Left lung (tissue), 10 donors: Measurements from ENCODE around the gene DUS1L. TPM values are rescaled to one million over a fixed set of nuclear protein-coding genes. Genes with fewer than 3 reads are reported as not detected.

Experiments used
- ATAC-seq: fragments of 200-7000 bp; cut with Tn5 transposase; one replicate; pipeline ENCODE4 v1.9.1; 2020; ENCODE audit warnings: moderate library complexity
- DNase-seq, 4 donors: peaks; one replicate each; pipeline ENCODE4 v3.0.0-alpha.2; 2013 to 2020
- H3K27ac ChIP-seq, 2 donors: fragments of 200-600 bp; sonication (generic) in 1 of 2; one replicate each; pipeline versions ENCODE4 v1.5.0 to v1.8.0; 2020 to 2021
- H3K27me3 ChIP-seq, 2 donors: fragments of 200-600 bp; sonication (generic) in 1 of 2; one replicate each; pipeline versions ENCODE4 v1.5.0 to v1.8.0; 2020 to 2021
- H3K36me3 ChIP-seq, 2 donors: fragments of 200-600 bp; sonication (generic) in 1 of 2; one replicate each; pipeline versions ENCODE4 v1.5.0 to v1.8.0; 2020 to 2021
- H3K4me1 ChIP-seq, 2 donors: fragments of 200-600 bp; one replicate each; pipeline ENCODE4 v1.8.0; 2021
- H3K4me3 ChIP-seq, 2 donors: fragments of 200-600 bp; sonication (generic) in 1 of 2; one replicate each; pipeline versions ENCODE4 v1.5.0 to v1.8.0; 2020 to 2021; ENCODE audit warnings: mild to moderate bottlenecking in 1 of 2
- H3K9me3 ChIP-seq, 2 donors: fragments of 200-600 bp; sonication (generic) in 1 of 2; one replicate each; pipeline versions ENCODE4 v1.5.0 to v1.8.0; 2020 to 2021
- CTCF ChIP-seq, 2 donors: fragments of 200-600 bp; sonication (generic) in 1 of 2; IDR thresholded peaks; one replicate each; pipeline versions ENCODE4 v1.5.0 to v1.8.0; 2021; ENCODE audit warnings: antibody characterized with exemption in 2 of 2
- intact Hi-C, 2 donors: fragments of 100-400 bp; cut with DNase I; formaldehyde crosslinking; loops; one replicate each; pipeline versions ENCODE4 v1.11.2 to v1.14.2; 2022
- polyA plus RNA-seq, 6 donors: library from polyadenylated mRNA; unstranded; fragments of 120-200 nt; gene quantifications; one replicate each; pipeline ENCODE4 v1.2.1, GENCODE V29; 2013; ENCODE audit not compliant: insufficient read length in 6 of 6
- total RNA-seq, 2 donors: library from RNA; stranded (reverse); fragmentation: NEBNext Ultra II Directional; extraction: Animal tissue kit (Norgen Biotek cat#: 25700); gene quantifications; one replicate each; pipeline ENCODE4 v1.2.1, GENCODE V29; 2021
- donor health status: DM: no; HTN: yes; CAD: no.
- donor health status: DM: no; HTN: no; CAD: no.

The DUS1L gene
- total and polyA plus RNA-seq, 8 donors: 55.7 to 103 (median 74.0) TPM

GRCh38 chr17:82105417-82105881 is 39.8 kb upstream of the DUS1L start:
- peak overlapping the region; percentile 84 to 87 for H3K27ac ChIP-seq
- H3K27me3 ChIP-seq: no peaks in the 10 kb centered on the region
- peak overlapping the region in 1 of 2 donors; percentile 37 for H3K4me3 ChIP-seq
- intact Hi-C loops: no loop called here
- no peak for DNase-seq
- no peaks in the 10 kb centered on the region for H3K9me3 ChIP-seq
- H3K36me3 ChIP-seq: no peaks in the 10 kb centered on the region
- TF ChIP-seq CTCF (IDR thresholded peaks at IDR 0.05): no peak
- ATAC-seq: no peak
- H3K4me1 ChIP-seq: peaks cover 28 to 65% of the 10 kb centered on the region in 2 donors

- no peak for TF ChIP-seq CTCF (IDR thresholded peaks at IDR 0.05)
- Histone ChIP-seq H3K4me3 (no peak overlapping the region), H3K36me3 (no peaks in the 10 kb centered on the region), H3K4me1 (peaks cover 28 to 70% of the 10 kb centered on the region in 2 donors), H3K27me3 (no peaks in the 10 kb centered on the region), H3K27ac (peak overlapping the region in 1 of 2 donors; percentile 84), H3K9me3 (no peaks in the 10 kb centered on the region)
- ATAC-seq (no peak), DNase-seq (no peak)
- intact Hi-C loops: no loop called here
Observed at GRCh38 chr17:82104797-82105416, 39.3 kb upstream of the DUS1L start.

- Histone ChIP-seq H3K27me3 (no peaks in the 10 kb centered on the region), H3K4me1 (peaks cover 38 to 81% of the 10 kb centered on the region in 2 donors), H3K9me3 (no peaks in the 10 kb centered on the region), H3K27ac (peak overlapping the region; percentile 39 to 74), H3K36me3 (no peaks in the 10 kb centered on the region), H3K4me3 (no peak overlapping the region)
- TF ChIP-seq CTCF (IDR thresholded peaks at IDR 0.05): no peak
- ATAC-seq (peak; percentile 51), DNase-seq (peak in 3 of 4 donors; percentile 36 to 75 (median 75))
- intact Hi-C loops: no loop called here
Observed at GRCh38 chr17:82103553-82104451, 38.2 kb upstream of the DUS1L start.

GRCh38 chr17:82101767-82102679 is 36.4 kb upstream of the DUS1L start:
- Histone ChIP-seq H3K27ac (no peak overlapping the region), H3K4me1 (peaks cover 39 to 78% of the 10 kb centered on the region in 2 donors), H3K4me3 (no peak overlapping the region), H3K36me3 (no peaks in the 10 kb centered on the region), H3K27me3 (no peaks in the 10 kb centered on the region), H3K9me3 (no peaks in the 10 kb centered on the region)
- intact Hi-C loops: no loop called here
- DNase-seq: no peak
- TF ChIP-seq CTCF (IDR thresholded peaks at IDR 0.05): no peak
- no peak for ATAC-seq
